ENCODE measurements around the gene PTPRK. TPM values are rescaled to one million over a fixed set of nuclear protein-coding genes. Genes with fewer than 3 reads are reported as not detected.

The PTPRK gene
- total RNA-seq, 1 experiment from 2014 or later, result 53.8 TPM

DNA sequence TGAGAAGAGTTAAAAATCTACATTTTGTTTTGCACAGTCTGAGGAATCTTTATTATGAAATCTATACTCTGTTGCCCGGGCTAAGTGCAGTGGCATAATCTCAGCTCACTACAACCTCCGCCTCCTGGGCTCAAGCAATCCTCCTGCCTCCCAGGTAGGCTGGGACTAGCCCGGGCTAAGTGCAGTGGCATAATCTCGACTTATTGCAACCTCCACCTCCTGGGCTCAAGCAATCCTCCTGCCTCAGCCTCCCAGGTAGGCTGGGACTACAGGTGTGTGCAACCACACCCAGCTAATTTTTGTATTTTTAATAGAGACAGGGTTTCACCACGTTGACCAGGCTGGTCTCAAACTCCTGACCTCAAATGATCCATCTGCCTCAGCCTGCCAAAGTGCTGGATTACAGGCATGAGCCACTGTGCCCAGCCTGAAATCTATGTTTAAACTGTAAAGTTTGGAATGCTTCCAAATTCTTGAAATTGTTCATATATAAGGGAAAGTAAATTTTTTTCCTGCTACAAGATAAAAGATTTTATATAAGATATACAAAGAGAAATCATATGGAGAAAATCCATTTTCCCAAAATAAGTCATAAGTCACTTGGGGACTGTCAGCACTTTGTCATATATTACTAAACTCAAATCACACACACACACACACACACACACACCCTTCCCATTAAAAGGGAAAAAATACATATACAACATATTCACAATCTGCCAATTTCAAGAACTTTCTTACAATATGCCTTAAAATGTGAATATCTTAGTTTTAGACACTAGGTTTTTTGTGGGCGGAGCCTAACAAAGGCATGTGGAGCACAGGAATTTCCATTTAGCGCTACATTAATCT is 19.4 kb downstream of the PTPRK start:
- H3K4me3 ChIP-seq (ENCODE audit: low read length), result no peak overlapping the region
- peak overlapping the region; percentile 79 for H3K4me2 ChIP-seq (ENCODE audit: low read length)
- peaks cover 75% of the 10 kb centered on the region for H3K4me1 ChIP-seq (ENCODE audit: insufficient read depth, low read length)
- TF ChIP-seq EZH2 (IDR thresholded peaks at IDR 0.05; ENCODE audit: low read length, unreplicated experiment) (no peak), EZH2phosphoT487 (IDR thresholded peaks at IDR 0.05; ENCODE audit: borderline replicate concordance, low read length) (no peak)
- TF ChIP-seq, protein P1, sequence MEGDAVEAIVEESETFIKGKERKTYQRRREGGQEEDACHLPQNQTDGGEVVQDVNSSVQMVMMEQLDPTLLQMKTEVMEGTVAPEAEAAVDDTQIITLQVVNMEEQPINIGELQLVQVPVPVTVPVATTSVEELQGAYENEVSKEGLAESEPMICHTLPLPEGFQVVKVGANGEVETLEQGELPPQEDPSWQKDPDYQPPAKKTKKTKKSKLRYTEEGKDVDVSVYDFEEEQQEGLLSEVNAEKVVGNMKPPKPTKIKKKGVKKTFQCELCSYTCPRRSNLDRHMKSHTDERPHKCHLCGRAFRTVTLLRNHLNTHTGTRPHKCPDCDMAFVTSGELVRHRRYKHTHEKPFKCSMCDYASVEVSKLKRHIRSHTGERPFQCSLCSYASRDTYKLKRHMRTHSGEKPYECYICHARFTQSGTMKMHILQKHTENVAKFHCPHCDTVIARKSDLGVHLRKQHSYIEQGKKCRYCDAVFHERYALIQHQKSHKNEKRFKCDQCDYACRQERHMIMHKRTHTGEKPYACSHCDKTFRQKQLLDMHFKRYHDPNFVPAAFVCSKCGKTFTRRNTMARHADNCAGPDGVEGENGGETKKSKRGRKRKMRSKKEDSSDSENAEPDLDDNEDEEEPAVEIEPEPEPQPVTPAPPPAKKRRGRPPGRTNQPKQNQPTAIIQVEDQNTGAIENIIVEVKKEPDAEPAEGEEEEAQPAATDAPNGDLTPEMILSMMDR (conservative IDR thresholded peaks at IDR 0.05; ENCODE audit: low read depth, low read length), result no peak
- H3K36me3 ChIP-seq (ENCODE audit: low read depth, low read length), result no peaks in the 10 kb centered on the region
- H3K9me3 ChIP-seq (ENCODE audit: low read length), result no peaks in the 10 kb centered on the region
- no peaks in the 10 kb centered on the region for H3K27me3 ChIP-seq (ENCODE audit: low read length)
- ATAC-seq (no peak), DNase-seq (peak; percentile 50)
- H3K9me2 ChIP-seq (replicated peaks; ENCODE audit: low read length), result no peaks in the 10 kb centered on the region
- H3K27ac ChIP-seq (ENCODE audit: low read length), result peak overlapping the region; percentile 98
- ChIA-PET CTCF (no interaction called here), POLR2A (ENCODE audit: unreplicated experiment) (no interaction called here)
- H2AFZ ChIP-seq (ENCODE audit: low read length), result no peak overlapping the region
- peaks cover 8% of the 10 kb centered on the region for H3F3A ChIP-seq (ENCODE audit: low read length, unreplicated experiment)
- intact Hi-C loops (cut with micrococcal nuclease), result no loop called here
- H3K9ac ChIP-seq (ENCODE audit: low read length), result peak overlapping the region; percentile 82
- peaks cover 88% of the 10 kb centered on the region for H3K79me2 ChIP-seq (ENCODE audit: low read length)
- 0 out of 2 replicates have a peak, but pooled peaks cover 3% of the 10 kb centered on the region for H4K20me1 ChIP-seq (ENCODE audit: low read length)
- no TSS peak for BruUV-seq (replicated peaks)

DNA sequence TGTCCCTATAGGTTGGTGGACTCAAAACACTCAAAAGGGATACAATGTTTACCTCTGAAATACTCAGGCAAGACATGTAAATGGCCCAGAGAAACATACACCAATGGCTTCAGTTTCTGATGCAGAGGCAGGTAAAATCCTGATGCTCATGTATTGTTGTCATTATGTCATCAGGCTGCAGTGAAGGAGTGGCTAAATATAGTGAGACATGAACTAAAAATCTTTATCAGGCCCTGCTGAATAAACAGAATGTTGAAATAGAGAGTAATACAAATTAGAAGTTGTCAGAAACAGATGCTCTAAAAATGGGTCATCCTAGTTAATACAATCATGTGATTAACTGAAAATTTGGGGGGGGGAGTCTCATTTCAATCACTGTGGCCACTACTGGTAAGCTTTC is 20.4 kb downstream of the PTPRK start:
- TF ChIP-seq EZH2phosphoT487 (IDR thresholded peaks at IDR 0.05; ENCODE audit: borderline replicate concordance, low read length), result no peak
- TF ChIP-seq EZH2 (IDR thresholded peaks at IDR 0.05; ENCODE audit: low read length, unreplicated experiment), result no peak
- TF ChIP-seq, protein P1 (conservative IDR thresholded peaks at IDR 0.05; ENCODE audit: low read depth, low read length), result no peak
- intact Hi-C loops (cut with micrococcal nuclease), result no loop called here

More for the DNA sequence above, 20.4 kb downstream of the PTPRK start:
- H3F3A ChIP-seq (ENCODE audit: low read length, unreplicated experiment), result peaks cover 8% of the 10 kb centered on the region
- H4K20me1 ChIP-seq (ENCODE audit: low read length), result 0 out of 2 replicates have a peak, but pooled peaks cover 3% of the 10 kb centered on the region
- H3K9me2 ChIP-seq (replicated peaks; ENCODE audit: low read length), result no peaks in the 10 kb centered on the region
- H3K4me2 ChIP-seq (ENCODE audit: low read length), result peak overlapping the region; percentile 79
- H3K79me2 ChIP-seq (ENCODE audit: low read length), result peaks cover 89% of the 10 kb centered on the region
- no TSS peak for BruUV-seq (replicated peaks)
- no peaks in the 10 kb centered on the region for H3K27me3 ChIP-seq (ENCODE audit: low read length)
- H3K9ac ChIP-seq (ENCODE audit: low read length), result peak overlapping the region; percentile 82
- H3K27ac ChIP-seq (ENCODE audit: low read length), result peak overlapping the region; percentile 98
- H3K4me1 ChIP-seq (ENCODE audit: insufficient read depth, low read length), result peaks cover 65% of the 10 kb centered on the region
- ChIA-PET CTCF (no interaction called here), POLR2A (ENCODE audit: unreplicated experiment) (interaction anchor here (0.5 kb wide), 1 partner anchor 20 kb away, joined by 3 read pairs; no protein-coding TSS in a partner anchor)
- no peaks in the 10 kb centered on the region for H3K36me3 ChIP-seq (ENCODE audit: low read depth, low read length)
- peak; percentile 46 for DNase-seq
- peak; percentile 39 for ATAC-seq
- H2AFZ ChIP-seq (ENCODE audit: low read length), result no peak overlapping the region
- peak overlapping the region; percentile 39; the same call in 1 of the 2 replicates for H3K4me3 ChIP-seq (ENCODE audit: low read length)
- H3K9me3 ChIP-seq (ENCODE audit: low read length), result no peaks in the 10 kb centered on the region

All from PC-3 (cell line).